ES-I3 (cell line): ENCODE results near the gene CD300E.

ENCODE experiments used
- H3K36me3 ChIP-seq: 2 replicates; pipeline ENCODE4 v1.6.1; 2013; ENCODE audit warnings: mild to moderate bottlenecking, low read length, control low read depth, moderate library complexity; ENCODE audit not compliant: insufficient read depth
- H3K4me1 ChIP-seq: 2 replicates; pipeline ENCODE4 v1.6.1; 2013; ENCODE audit warnings: mild to moderate bottlenecking, control low read depth, low read length; ENCODE audit not compliant: insufficient read depth
- H3K9ac ChIP-seq: 2 replicates; pipeline ENCODE4 v1.6.1; 2013; ENCODE audit warnings: low read depth, mild to moderate bottlenecking, low read length, moderate library complexity
- H3K9me3 ChIP-seq: 2 replicates; pipeline ENCODE4 v1.6.1; 2013; ENCODE audit warnings: mild to moderate bottlenecking, low read length, moderate library complexity; ENCODE audit not compliant: control insufficient read depth, insufficient read depth

The CD300E gene

GRCh38 chr17:74623693-74624093, at the start of gene CD300E:
CD300E (minus strand) TSS chr17:74623738; CDS start chr17:74623621, 117 bp downstream.
- Histone ChIP-seq H3K9ac (no peak within 1 kb of the TSS), H3K36me3 (no peaks in the 10 kb centered on the region), H3K4me1 (no peaks in the 10 kb centered on the region), H3K9me3 (no peaks in the 10 kb centered on the region)

GRCh38 chr17:74671031-74671771, 47.7 kb upstream of the CD300E start:
- no peaks in the 10 kb centered on the region for H3K36me3 ChIP-seq
- no peaks in the 10 kb centered on the region for H3K4me1 ChIP-seq
- H3K9me3 ChIP-seq, result no peaks in the 10 kb centered on the region
- no peak overlapping the region for H3K9ac ChIP-seq

GRCh38 chr17:74670329-74670728, 46.8 kb upstream of the CD300E start:
- Histone ChIP-seq H3K36me3 (no peaks in the 10 kb centered on the region), H3K9ac (no peak overlapping the region), H3K9me3 (no peaks in the 10 kb centered on the region), H3K4me1 (no peaks in the 10 kb centered on the region)

- H3K36me3 ChIP-seq, result no peaks in the 10 kb centered on the region
- no peaks in the 10 kb centered on the region for H3K4me1 ChIP-seq
- H3K9ac ChIP-seq, result no peak overlapping the region
- no peaks in the 10 kb centered on the region for H3K9me3 ChIP-seq
These were observed 40.0 kb upstream of the CD300E start for GRCh38 chr17:74663561-74663960.

GRCh38 chr17:74659889-74660288, 36.4 kb upstream of the CD300E start:
- H3K36me3 ChIP-seq, result no peaks in the 10 kb centered on the region
- H3K9me3 ChIP-seq, result no peaks in the 10 kb centered on the region
- H3K4me1 ChIP-seq, result no peaks in the 10 kb centered on the region
- no peak overlapping the region for H3K9ac ChIP-seq

- H3K4me1 ChIP-seq, result no peaks in the 10 kb centered on the region
- no peaks in the 10 kb centered on the region for H3K9me3 ChIP-seq
- H3K9ac ChIP-seq, result no peak overlapping the region
- no peaks in the 10 kb centered on the region for H3K36me3 ChIP-seq
These were observed 35.1 kb upstream of the CD300E start for GRCh38 chr17:74658620-74659019.

- Histone ChIP-seq H3K9me3 (no peaks in the 10 kb centered on the region), H3K36me3 (no peaks in the 10 kb centered on the region), H3K9ac (no peak overlapping the region), H3K4me1 (no peaks in the 10 kb centered on the region)
These were observed 31.2 kb upstream of the CD300E start for GRCh38 chr17:74654742-74655141.

- Histone ChIP-seq H3K4me1 (no peaks in the 10 kb centered on the region), H3K36me3 (no peaks in the 10 kb centered on the region), H3K9ac (no peak overlapping the region), H3K9me3 (no peaks in the 10 kb centered on the region)
These were observed 28.5 kb upstream of the CD300E start for GRCh38 chr17:74652020-74652419.

- Histone ChIP-seq H3K9me3 (no peaks in the 10 kb centered on the region), H3K4me1 (no peaks in the 10 kb centered on the region), H3K9ac (no peak overlapping the region), H3K36me3 (no peaks in the 10 kb centered on the region)
These were observed 26.4 kb upstream of the CD300E start for GRCh38 chr17:74649909-74650308.

- Histone ChIP-seq H3K4me1 (no peaks in the 10 kb centered on the region), H3K36me3 (no peaks in the 10 kb centered on the region), H3K9me3 (no peaks in the 10 kb centered on the region), H3K9ac (no peak overlapping the region)
These were observed 24.5 kb upstream of the CD300E start for GRCh38 chr17:74647871-74648672.

GRCh38 chr17:74646231-74646630, 22.7 kb upstream of the CD300E start:
- no peaks in the 10 kb centered on the region for H3K9me3 ChIP-seq
- no peak overlapping the region for H3K9ac ChIP-seq
- H3K36me3 ChIP-seq, result no peaks in the 10 kb centered on the region
- no peaks in the 10 kb centered on the region; the same call in 1 of the 2 replicates for H3K4me1 ChIP-seq

- Histone ChIP-seq H3K9ac (no peak overlapping the region), H3K36me3 (no peaks in the 10 kb centered on the region), H3K9me3 (no peaks in the 10 kb centered on the region), H3K4me1 (no peaks in the 10 kb centered on the region; the same call in 1 of the 2 replicates)
These were observed 21.5 kb upstream of the CD300E start for GRCh38 chr17:74645010-74645409.

GRCh38 chr17:74644419-74644818, 20.9 kb upstream of the CD300E start:
- Histone ChIP-seq H3K4me1 (no peaks in the 10 kb centered on the region; the same call in 1 of the 2 replicates), H3K36me3 (no peaks in the 10 kb centered on the region)

GRCh38 chr17:74643826-74644225, 20.3 kb upstream of the CD300E start:
- no peaks in the 10 kb centered on the region for H3K36me3 ChIP-seq
- no peak overlapping the region for H3K9ac ChIP-seq
- no peaks in the 10 kb centered on the region for H3K9me3 ChIP-seq
- no peaks in the 10 kb centered on the region; the same call in 1 of the 2 replicates for H3K4me1 ChIP-seq

More at GRCh38 chr17:74644419-74644818, 20.9 kb upstream of the CD300E start:
- no peak overlapping the region for H3K9ac ChIP-seq
- no peaks in the 10 kb centered on the region for H3K9me3 ChIP-seq

GRCh38 chr17:74642995-74643394, 19.5 kb upstream of the CD300E start:
- Histone ChIP-seq H3K4me1 (peaks cover 1% of the 10 kb centered on the region; the same call in 1 of the 2 replicates), H3K9me3 (no peaks in the 10 kb centered on the region), H3K9ac (no peak overlapping the region), H3K36me3 (no peaks in the 10 kb centered on the region)
